Astrocyte (in vitro differentiated cells and primary cell): Measurements from ENCODE around the gene NEURL1.

Source experiments
- CTCF ChIP-seq: IDR thresholded peaks from 2 replicates; pipeline ENCODE4 v1.5.1; 2011; ENCODE audit warnings: low read depth, mild to moderate bottlenecking, inconsistent platforms, low read length, moderate library complexity; ENCODE audit not compliant: insufficient read depth
- EZH2 ChIP-seq: IDR thresholded peaks from 2 replicates; pipeline ENCODE4 v1.6.1; 2012; ENCODE audit warnings: mild to moderate bottlenecking, low read length, inconsistent platforms; ENCODE audit not compliant: insufficient read depth

DNA sequence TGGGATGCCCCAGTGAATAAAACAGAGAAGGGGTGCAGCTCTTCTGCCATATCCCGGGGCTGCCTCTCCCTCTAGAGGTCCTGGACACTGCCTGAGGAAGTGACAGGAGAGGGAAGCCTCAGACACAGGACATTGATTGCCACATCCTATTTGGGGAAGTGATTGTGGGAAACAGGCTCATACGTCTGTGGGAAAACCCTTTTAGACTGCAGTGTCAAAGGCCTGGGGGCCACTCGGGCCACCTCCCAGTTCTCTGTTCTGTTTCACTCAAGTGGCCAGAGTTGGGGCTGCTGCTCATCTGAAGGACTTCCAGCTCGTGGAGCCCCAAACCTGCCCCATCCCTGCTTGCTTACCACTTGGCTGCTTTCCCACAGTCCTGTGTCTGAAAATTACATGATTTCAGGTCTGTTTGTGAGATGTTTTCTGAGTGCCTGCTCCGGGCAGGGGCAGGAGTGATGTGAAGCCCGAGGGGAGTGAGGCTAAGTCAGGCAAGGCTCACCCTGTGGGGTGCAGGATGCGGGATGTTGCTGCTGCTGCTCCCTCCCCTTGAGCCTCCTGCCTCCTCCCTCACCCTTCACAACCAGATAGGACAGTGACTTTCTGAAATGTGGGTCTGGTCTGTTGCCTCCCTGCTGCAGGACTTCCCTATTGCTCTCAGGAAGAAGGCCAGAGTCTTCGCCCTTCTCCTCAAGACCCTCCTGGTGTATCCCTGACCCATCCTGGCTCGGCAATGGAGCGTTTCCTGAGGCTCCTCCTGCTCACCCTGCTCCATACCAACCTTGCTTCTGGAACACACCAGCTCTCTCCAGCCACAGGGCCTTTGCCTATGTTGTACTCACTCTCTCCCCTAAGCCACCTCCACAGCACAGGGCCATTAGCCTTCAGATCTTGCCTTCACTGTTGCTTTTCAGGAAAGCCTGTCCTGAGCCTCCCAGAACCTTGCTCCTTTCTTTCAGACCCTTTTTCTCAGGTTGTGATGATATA is 58.4 kb downstream of the NEURL1 start:
- TF ChIP-seq CTCF, result no peak
- no peak for TF ChIP-seq EZH2
